Measurements from ENCODE around the gene ANG.
"Not testable (repeated sequence)": the region's sequence is repeated elsewhere in the genome, so short reads cannot be mapped to it uniquely, and the experiment has no call there.

ANG gene

DNA sequence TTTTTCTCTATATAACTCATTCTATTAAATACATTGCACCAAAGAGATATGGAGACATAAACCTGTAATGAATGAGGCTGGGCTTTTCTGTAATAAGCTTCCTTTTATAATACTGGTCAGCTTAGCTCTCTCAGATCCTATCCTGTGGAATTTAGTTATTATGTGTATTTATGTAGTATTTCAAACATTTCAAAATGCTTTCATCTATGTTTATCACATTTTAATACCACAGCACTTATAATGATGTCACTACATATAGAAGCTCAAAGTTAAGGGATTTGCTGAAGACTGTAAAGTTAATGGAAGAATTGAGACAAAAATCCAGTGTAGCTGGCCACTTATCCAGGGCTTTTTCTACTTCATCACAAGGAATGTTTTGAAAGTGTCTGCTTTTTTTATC, 11.4 kb downstream of the ANG start:
- DNase-seq (ENCODE audit: low read depth): no peak

DNA sequence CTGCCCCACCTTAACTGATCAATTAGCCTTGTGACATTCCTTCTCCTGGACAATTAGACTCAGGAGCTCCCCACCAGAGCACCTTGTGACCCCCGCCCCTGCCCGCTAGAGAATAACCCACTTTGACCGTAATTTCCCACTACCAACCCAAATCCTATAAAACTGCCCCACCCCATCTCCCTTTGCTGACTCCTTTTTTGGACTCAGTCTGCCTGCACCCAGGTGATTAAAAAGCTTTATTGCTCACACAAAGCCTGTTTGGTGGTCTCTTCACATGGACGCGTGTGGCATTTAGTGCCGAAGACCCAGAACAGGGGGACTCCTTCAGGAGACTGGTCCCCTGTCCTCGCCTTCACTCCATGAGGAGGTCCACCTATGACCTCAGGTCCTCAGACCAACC, 12.4 kb downstream of the ANG start:
- DNase-seq (ENCODE audit: low read depth): not testable (repeated sequence)

DNA sequence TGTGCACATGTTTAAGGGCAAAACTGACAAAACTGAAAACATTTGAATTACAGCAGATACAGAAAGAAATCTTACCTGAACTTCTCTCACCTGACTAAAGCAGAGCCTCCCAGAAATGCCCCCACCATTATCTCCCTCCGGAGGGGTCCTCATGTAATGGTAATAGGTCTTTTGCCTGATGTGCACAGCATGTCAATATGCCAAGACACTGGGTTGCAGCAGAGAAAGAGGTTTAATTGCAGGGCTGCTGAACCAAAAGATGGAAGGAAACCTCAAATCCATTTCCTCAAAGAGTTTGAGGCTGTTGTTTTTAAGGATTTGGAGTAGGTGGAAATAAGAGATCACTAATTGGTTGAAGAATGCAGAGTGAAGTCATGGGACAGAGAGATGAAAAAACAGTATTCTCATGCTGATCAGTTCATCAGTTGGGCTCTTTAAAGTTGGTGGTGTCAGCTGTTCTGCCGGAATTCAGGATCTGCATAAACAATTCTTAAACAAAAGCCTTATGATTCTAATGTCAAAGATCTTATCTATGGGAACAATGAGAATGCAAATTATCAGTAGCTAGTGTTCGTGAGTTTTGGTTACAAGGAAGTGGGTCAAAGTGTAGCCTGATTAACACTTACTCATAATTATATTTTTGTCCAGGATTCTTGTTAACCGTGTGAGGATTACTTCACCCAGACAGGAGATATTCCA, 18.2 kb downstream of the ANG start:
- DNase-seq (ENCODE audit: low read depth): no peak

DNA sequence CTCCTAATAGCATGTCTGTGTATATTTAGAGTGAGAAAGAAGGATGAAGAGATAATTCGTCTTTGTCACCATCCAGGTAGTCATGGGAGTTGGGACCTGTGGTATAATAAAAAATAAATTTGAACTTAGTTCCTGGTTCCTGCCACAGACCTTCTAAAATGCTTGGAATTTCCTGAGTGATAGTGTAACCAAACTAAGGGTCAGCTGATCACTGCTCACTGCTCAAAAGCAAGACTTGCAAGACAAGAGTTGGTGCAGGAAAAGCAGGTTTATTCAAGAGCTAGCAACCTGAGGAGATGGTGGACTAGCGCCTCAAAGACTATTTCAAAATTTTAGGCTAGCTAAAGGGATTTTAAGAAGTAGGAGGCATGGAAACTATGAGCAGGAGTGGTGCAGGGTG, 19.1 kb downstream of the ANG start:
- DNase-seq (ENCODE audit: low read depth): no peak

DNA sequence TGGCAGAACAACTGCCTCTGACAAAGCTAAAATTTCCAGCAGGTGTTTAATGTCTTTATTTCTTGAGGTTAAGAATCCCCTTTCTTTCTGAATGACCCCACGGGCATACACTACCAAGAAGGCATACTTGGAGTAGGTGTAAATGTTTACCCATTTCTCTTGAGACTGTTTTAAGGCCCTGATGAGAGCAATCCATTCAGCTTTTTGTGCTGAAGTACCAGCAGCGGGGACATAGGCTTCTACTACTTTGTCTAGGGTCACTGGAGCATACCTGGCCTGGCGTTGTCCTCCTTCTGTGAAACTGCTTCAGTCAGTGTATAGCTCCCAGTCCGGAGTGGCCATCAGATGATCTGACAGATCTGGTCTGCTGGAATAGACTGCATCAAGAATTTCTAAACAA, 22.7 kb downstream of the ANG start:
- no peak for DNase-seq (ENCODE audit: low read depth)

DNA sequence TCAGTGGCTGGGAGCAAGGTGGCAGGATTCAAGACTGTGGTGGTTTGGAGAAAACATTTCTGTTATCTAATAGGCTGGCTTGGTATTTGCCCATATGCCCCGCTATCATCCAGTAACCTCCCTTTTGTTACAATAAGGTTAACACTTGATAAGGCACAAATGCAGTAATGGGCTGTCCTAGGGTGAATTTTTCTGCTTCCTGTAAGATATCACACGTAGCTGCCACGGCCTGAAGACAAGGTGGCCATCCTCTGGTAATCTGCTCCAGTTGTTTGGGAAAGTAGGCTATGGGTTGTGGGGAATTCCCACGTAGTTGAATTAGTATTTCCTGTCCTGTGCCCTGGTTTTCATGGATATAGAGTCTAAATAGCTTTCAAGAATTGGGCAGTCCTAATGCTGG, 23.1 kb downstream of the ANG start:
- DNase-seq (ENCODE audit: low read depth): no peak

DNA sequence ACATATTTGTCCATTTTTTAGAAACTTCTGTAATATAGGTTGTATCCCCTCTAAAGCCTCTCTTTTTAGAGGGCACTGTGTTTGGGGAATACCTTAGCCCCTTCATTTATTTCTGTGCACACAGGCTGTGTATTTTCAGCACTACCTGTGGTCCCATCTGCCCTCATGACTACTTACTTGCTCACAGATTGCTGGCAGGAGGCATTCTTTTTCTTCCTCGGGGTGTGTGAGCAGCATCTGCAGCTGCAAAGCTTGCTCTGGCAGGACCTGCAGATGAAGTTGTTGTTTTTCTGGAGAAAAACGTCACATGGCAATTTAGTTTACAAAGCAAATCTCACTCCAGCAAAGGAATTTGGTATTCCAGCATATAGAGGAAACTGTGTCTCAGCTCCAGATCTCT, 24.3 kb downstream of the ANG start:
- DNase-seq (ENCODE audit: low read depth): no peak

DNA sequence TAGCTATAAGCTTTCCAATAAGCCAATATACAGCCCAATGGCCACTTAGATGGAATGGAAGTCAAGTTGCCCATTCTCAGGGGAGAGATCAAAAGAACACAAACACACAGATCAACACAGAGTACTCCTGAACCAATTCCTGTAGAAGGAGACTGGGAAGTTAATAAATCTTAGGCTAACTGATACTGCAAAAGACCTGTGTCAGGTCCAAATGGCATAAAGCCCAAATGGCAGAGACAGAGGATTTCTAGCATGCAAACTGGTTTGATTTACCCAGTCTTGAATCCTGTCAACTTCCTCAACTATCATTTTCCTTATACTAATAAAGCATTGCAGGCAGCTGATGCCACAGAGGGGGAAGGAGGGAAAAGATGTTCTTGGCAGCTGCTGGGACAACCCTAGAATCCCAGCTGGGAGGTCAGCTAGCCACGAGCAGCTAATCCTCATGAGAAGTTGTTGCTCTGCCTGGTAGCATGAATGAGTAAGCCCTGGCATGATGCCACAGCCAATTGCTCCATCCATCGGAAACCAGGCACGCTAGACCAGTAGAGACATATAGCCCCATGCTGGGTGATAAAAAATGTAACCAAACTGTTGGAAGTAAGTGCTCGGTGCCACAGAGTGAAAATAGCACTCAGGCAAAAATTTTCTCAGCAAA, 26.2 kb downstream of the ANG start:
- DNase-seq (ENCODE audit: low read depth): no peak

DNA sequence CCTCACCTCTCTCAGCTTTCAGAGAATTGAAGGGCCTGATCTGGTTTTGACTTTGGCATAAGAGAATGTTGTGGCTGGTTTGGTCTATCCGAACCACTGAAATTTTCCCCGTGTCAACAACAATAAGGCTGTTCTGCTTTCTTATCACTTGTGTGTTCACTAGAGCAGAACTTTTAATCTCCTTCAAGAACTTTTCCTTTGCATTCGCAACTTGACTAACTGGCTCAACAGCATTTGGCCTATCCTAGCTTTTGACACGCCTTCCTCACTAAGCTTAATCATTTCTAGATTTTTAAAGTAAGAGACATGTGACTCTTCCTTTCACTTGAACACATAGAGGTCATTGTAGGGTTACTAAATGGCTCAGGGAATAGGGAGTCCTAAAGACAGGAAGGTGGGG, 31.2 kb downstream of the ANG start:
- no peak for DNase-seq (ENCODE audit: low read depth)

DNA sequence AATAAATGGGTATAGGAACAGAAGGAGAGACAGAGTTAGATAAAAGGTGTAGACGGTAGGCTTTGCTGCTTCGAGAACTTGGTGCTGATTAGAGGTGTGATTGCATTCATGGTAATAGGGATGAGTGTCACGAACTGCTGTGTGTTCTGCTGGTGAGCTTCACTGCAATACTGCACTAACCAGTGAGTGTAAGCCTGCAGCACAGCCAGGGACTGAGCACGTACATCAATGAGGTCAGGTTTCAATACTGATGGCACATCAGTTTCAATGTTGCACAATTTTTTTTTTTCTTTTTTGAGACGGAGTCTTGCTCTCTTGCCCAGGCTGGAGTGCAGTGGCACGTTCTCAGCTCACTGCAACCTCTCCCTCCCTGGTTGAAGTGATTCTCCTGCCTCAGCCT, 32.2 kb downstream of the ANG start:
- DNase-seq (ENCODE audit: low read depth): no peak

DNA sequence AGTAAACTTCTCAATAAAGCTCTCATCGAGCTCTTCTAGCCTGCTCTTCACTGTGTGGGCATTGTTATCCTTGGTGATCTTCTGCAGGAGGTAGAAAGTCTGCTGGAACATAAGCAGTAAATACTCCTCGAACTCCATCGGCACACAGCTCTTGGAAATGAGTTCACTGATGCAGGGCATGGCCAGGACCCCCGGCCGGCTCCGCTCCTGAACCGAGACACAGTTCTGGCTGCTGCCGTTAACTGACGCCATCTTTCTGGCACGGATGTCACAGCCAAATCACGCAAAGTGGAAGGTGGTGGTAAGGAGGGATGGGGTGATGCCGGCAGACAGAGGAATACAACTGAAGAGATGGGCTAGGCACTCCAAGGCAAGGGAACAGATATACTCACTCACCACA, 33.5 kb downstream of the ANG start:
- DNase-seq (ENCODE audit: low read depth): no peak

DNA sequence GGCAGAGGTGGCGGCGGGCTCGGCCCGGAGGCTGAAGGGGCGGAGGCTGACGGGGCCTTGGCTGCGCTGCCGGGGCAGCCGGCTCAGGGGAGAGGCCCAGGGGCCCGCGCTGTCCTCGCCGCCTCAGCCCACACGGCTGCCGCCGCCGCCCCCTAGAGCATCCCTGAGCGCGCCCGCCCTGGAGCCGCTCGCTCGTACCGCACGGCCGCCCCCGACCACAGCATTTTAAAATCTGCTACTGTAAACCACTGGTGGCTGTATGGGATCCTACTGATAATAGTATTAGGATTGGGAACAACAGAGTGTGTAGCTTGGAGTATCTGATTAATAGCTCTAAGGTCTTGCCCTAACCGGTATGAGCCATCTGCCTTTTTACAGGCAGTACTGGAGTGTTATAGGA, 34.9 kb downstream of the ANG start:
- DNase-seq (ENCODE audit: low read depth): no peak

DNA sequence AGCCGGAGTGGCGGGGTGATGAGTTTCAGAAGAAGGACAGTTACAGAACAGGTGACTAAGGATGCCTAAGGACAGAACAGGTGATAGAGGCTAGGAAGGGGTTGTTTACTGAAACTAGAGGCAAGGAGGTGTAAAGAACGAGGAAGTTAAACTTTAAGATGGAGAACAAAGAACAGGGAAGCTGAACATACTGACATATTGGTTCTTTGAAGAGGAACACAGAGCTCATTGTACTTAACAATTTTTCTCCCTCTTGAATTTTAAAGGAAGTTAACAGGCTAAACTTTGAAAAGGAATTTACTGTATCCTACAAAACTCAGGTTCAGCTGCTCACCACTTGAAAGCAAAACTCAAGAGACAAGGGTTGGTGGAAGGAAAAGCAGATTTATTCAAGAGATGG, 37.6 kb downstream of the ANG start:
- not testable (repeated sequence) for DNase-seq (ENCODE audit: low read depth)

DNA sequence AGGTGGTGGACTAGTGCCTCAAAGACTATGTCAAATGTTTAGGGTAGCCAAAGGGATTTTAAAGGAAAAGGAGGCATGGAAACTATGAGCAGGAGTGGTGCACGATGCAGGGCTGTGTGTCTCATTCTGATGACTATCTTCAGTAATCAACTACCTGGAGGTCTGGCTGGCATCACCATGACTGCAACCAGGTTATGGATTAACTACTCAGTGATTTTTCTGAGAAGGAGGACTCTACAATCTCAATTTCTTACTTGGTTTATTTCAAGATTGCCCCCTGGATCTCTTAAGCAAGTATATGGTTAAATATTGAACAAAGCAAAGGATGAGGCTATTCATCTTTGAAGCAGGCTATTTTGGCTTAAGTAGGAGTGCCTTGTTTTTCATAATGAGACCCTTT, 38.0 kb downstream of the ANG start:
- DNase-seq (ENCODE audit: low read depth): no peak

DNA sequence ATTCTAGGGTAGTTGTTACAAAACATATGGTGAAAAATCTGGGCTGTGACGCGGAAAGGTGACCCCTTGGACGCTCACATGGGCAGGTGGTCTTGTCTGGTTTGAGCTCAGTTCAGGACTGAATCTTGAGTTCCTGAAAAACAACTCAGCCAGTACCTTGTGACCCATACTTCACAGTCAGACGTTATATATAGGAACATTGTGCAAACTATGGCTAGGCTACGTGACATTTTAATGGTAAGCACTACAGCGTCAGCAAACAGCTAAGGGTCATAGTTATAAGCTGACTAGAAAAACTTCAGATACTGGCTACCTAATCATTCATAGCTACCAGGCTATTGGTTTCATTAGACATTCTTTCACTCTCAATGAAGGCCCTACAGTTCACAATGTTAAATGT, 42.3 kb downstream of the ANG start:
- DNase-seq (ENCODE audit: low read depth): no peak

DNA sequence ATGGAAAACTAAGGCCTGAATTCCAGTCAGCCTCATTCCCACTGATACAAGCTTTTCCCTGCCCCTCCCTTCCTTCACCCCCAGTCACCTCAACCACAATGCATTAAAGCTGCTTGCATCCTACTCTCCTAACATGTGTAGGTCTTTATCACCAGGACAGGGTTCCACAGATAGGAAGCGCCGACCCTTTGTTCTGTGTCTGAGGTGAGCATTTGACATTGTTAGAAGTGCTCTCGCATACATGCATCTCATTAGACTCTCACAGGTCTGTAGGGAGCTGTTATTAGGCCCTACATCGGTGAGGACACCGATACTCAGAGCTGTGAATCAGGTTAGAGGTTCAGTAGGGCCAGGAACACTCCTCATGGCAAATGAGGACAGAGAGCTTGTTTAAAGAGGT, 43.9 kb downstream of the ANG start:
- DNase-seq (ENCODE audit: low read depth): no peak

DNA sequence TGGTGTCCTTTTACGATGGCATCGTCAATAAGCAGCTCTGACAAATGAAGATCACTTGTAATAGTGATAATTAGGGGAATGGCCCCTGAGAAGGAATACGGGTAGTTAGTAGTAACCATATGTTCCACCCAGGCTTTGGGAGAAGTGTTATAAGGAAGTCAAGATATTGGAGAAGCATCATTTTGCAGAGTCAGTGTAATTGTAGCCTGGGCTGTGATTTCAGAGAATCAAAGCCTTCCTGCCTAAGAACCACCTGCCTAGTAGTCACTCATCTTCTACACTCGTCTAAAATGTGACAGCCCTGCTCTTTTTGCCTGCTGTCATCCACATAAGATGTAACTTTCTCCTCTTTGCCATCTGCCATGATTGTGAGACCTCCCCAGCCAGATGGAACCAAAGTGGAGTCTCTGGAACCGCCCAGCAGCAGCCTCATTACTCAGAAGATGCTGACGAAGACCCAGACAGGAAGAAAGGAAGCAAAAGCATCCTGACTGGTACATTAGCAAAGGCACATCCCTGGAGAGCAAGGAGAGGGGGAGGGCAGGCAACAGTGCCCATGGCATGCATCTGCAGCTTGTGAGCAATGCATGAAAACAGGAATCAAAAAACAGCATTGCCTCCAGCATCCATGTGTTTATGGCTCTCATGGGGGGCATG, 44.5 kb downstream of the ANG start:
- DNase-seq (ENCODE audit: low read depth): no peak

DNA sequence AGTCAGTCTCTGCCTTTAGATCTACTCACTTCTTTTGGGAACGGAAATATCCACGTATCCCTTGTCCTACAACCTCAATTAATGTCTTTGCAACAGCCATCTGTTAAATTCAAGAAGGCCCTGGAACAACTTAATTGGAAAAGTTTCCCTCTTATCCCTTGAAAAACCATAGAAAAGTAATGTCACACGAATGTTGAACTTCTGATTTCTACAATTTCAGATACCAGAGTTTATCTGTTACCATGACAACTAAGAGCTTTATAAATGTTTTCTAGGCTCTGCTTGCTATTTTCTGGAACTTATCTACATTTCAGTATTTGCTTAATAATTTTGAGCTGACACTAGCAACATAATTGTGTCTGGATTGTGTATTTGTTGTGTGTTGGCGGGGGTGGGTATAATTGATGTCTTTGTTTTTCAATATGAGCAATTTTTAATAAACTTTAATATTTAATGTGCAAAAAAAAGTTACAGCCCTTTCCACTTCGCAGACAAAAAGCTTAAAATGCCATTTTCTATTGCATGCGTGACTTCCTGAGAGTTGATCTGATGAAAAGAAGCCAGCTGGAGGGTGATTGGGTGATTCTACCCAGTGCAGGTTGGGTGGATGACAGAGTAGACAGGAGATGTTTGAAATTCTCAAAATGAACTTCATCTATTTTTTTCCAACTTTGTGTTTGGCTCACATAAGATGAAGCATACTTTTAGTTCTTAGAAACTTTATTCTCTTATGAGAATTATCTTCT, 45.3 kb downstream of the ANG start:
- DNase-seq (ENCODE audit: low read depth): no peak

DNA sequence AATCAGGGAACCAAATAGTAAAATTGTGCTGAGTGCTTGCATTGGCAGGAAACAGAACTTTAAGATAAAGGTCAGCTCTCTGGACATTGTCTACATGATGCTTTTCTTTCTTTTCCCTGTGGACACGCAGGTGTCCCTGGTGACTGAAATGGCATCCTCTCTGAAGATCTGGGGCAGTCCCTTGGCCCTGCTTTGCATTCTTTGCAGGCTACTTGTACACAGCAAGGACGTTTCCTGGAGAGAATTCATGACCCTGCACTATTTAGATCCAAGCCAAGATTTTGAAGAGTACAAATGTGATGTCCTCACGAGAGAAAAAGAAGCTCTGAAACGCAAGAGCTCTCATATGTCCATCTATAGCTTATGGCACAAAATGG, 45.9 kb downstream of the ANG start:
- DNase-seq (ENCODE audit: low read depth): no peak

DNA sequence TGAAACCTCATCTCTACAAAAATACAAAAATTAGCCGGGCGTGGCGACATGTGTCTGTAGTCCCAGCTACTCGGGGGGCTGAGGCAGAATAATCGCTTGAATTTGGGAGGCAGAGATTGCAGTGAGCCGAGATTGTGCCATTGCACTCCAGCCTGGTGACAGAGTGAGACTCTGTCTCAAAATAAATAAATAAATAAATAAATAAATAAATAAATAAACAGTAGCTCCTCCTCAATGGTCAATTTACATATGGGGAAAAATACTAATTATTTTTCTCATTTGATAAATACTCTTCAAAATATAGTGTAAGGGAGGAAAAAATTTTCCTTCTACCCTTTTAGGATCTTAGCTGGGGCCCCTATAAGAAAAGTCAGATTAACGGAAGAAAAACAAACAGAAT, 49.7 kb downstream of the ANG start:
- DNase-seq (ENCODE audit: low read depth): not testable (repeated sequence)

DNA sequence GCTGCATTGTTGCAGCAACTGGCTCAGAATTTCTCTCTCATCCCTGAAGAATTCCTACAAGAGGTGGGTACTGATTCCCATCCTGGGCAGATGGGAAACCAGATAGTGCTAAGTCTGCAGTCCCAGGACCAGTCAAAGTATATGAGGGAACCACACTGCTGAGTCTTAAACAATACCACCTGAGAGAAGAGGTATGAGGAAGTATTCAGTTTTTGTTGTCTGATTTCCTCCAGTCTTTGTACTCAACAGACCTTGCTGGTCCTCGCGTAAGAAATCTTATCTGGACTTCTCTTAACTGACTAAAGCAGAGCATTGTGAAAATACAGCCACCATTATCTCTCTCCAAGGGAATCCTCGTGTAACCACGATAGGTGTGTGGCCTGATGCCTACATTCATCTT, 53.6 kb downstream of the ANG start:
- DNase-seq (ENCODE audit: low read depth): no peak

DNA sequence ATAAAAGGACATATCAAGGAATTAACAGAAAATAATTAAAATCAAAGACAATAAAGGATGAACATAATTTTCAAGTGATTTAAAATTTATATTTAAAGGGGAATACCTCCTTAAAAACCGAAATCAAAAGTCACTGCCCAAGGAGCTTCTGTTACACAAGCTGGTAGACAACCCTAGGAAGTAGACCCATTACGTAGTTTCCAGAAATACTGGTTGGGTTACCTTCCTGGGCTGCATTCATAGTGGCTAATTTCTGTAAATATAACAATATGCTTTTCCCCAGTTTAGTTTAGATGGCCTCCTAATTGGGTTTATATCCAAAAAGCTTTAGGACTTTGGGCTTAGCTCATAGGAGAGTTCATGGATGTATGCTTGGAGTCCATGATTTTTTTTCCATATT, 55.0 kb downstream of the ANG start:
- no peak for DNase-seq (ENCODE audit: low read depth)

Measured in activated gamma-delta T cell treated with anti-CD3 and anti-CD28 coated beads, Interleukin-2, amount 50 U/mL, for 16 hours (primary cell).